ENCODE data around the gene NOC2L. TPM values are rescaled to one million over a fixed set of nuclear protein-coding genes. Genes with fewer than 3 reads are reported as not detected.
A peak's percentile ranks its signal among the peaks of the same experiment; 100 is the strongest.

NOC2L gene
- total RNA-seq, 1 donor from 2014 or later, result 70.5 TPM

DNA sequence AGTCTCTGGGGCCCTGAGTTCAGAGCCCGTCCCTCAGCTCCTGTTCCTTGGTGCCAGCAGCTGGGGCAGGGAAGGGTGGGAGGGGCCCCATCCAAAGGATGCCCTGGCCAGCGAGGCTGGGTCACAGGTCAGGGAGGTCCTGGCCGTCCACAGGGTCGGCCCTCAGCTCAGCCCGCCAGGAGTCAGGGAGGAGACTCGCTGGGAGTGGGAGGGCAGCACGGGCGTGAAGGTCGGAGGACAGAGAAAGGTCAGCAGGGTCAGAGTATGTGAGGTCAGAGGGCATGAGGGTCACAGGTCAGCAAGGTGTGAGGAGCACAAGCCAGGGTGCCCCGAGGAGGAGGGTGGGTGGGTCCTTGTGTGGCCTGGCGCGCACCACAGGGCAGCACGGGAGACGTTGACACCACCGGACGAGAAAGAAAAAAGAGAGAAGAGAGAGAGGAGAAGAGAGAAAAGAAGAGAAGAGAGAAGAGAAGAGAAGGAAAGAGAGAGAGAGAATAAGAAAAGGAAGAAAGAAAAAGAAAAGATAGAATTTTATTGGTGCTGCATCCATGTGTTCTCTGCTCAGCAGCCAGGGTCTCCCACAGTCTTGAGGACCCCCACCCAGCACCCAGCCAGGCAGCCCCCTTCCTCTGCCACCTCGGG, 15.8 kb upstream of the NOC2L start:
- no peak for DNase-seq

- DNase-seq, result no peak
These were observed 15.2 kb upstream of the NOC2L start for GRCh38 chr1:974293-974640.

- no peak for DNase-seq
These were observed 14.6 kb upstream of the NOC2L start for GRCh38 chr1:973459-974292.

GRCh38 chr1:972726-973458, 13.8 kb upstream of the NOC2L start:
- DNase-seq, result no peak

DNA sequence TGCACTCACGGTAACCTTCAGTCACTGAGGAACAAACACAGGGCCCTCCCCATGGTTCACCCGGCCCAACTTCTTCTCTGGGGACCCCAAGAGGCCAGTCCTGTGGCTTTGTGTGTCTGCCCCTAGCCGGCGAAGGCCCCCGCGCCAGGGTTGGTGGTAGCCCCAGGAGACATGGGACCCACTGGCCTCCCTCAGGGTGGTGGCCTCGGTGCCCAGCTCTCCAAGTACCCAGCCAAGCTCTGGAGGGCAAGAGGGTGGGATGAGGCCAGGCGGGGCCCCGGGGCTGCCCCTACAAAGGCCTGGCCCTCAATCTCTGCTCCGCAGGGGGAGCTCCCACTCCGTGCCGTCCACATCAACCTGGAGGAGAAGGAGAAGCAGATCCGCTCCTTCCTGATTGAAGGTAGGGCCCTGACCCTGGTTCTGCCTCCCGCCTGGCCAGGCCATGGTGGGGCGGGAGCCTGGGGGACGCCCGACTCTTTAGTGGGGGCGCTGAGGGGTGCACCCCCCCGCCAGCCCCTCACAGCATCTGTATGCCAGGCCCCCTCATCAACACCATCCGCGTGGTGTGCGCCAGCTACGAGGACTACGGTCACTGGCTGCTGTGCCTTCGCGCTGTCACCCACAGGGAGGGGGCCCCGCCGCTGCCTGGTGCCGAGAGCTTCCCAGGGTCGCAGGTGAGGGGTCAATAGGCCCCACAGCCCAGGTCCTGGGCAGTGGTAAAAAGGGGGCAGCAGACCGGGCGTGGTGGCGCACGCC, 12.9 kb upstream of the NOC2L start:
- no peak for DNase-seq

GRCh38 chr1:970973-971730, 12.1 kb upstream of the NOC2L start:
- DNase-seq, result no peak

DNA sequence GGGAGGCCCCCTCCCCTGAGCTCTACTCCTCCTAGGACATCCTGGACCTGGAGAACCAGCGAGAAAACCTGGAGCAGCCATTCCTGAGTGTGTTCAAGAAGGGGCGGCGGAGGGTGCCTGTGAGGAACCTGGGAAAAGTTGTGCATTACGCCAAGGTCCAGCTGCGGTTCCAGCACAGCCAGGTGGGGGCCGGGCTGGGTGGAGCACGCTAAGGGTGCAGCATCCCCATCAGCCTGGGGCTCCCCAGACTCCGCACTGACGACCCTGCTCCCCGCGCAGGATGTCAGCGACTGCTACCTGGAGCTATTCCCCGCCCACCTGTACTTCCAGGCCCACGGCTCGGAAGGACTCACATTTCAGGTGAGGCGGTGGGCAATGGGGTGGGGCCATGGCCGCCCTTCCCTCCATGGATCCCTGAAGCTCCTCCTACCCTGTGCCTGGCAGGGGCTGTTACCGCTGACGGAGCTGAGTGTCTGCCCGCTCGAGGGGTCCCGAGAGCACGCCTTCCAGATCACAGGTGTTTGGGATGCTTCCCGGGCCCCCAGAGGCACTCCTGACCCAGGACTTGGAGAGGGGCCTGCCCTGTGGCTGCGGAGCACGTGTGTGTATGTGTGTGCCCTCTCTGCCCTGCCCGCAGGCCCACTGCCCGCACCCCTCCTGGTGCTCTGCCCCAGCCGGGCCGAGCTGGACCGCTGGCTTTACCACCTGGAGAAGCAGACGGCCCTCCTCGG, 11.4 kb upstream of the NOC2L start:
- DNase-seq, result no peak

DNA sequence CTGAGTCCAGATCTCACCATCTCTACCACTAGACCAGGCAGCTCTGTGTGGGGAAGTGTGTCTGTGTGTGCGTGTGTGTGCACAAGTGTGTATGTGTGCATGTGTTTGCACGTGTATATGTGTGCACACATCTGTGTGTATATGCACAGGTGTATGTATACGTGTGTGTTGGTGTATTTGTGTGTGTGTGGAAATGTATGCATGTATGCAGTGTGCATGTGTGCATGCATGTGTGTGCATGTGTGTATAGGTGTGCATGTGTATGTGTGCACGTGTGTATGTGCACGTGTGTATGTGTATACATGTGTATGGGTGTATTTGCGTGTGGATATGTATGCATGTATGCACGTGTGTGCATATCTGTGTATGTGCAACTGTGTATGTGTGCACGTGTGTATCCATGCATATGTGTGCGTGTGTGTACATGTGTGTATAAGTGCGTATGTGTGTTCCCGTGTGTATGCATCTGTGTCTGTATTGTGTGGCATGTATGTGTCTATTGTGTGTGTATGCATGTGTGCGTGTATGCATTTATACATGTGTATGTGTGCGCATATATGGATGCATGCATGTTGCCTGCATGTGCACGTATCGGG, 10.3 kb upstream of the NOC2L start:
- DNase-seq, result no peak

DNA sequence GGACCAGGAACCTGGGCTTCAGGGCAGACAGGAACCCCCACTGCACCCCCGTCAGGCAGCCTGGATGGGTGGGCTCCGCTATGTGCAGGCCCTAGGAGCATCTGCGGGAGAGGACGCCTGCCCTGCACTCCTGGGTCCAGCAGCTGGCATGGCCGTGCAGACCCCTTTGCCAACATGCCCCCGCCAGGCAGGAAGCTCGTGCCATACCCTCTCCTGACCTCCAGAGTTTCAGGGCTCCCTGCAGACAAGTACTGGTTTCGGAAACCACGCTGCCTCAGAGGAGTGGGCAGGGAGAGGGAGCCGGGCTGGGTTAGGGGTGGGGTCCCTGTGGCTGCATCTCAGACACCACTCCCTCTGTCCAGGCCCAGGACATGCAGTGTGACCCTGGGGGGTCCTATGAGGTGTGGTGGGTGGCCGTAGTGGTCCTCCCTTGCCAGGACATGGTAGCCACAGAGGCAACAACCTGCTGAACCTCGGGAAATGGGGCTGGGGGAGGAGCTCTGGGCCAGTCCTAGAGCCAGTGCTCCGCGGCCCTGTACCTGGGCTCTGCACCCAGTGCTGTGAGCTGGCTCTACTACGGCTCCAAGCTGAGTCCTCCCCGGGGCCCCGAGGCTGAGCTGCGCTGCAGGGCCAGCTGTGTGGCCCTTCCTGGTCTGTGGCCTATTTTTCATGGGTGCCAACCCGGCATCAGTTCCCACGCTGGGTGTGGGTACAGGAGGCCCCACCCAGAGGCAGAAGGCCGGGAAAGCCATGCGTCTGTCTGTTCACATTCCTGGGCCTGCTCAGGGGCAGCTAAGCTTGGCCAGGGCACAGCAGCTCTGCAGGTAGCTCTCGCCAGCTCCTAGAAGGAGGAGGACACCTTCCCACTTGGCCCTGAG, 8.6 kb upstream of the NOC2L start:
- DNase-seq, result no peak

- peak; percentile 59 for DNase-seq
These were observed 7.7 kb upstream of the NOC2L start for GRCh38 chr1:966704-967300.

DNA sequence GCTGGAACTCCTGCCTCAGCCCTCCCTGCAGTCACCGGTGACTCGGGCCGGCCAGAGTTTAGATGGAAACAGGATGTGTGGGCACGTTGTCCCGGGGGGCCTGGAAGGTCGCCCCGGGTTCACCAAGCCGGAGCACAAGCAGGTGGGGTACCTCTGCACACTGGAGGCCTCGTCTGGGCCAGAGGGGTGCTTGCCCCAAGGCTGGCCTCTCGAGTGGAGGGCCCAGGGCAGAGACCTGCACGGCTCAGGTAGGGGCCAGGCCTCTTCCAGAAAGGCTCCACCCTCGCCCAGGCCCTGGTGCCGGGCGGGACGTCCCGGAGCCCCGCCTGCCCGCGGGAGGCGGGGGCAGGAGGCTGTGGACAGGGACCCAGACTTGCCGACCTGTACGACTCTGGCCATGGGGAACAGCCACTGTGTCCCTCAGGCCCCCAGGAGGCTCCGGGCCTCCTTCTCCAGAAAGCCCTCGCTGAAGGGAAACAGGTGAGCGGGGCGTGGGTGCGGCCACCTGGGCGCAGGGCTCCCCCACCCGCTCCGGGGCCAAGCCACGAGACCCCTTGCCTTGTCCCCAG, 7.2 kb upstream of the NOC2L start, which contains the start of gene PLEKHN1:
PLEKHN1 (plus strand) TSS at position 348 of the 569 bp plus-strand sequence; CDS start at position 398, 50 bp downstream.
- peak; percentile 57 for DNase-seq

DNA sequence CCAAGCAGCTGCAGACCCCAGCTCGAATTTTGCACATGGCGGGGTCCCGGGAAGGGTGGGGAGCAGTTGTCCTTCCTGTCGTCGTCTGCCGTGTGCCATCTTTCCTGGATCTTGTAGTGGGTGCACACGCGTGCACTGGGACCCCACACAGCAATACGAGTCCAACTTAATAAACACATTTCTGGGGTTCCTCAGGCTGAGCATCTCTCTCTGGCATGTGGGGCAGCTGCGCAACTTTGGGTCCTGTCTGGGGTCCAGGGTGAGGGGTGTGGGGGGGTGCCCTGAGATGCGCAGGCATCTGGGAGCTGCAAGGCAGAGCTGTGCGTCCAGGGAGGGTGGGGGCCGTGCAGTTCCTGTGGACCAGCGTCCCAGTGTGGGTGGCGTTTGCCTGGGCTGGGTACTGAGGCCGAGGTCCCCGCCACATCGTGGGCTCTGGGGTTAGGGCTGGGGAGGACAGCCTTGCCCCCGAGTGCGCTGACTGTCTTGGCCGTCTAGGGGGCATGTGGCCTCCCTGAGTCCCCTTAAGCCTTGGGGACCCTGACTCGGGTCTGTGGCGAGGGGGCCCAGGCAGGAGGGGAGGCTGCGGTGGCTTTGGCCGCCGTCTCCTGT, 6.6 kb upstream of the NOC2L start:
- no peak for DNase-seq

DNA sequence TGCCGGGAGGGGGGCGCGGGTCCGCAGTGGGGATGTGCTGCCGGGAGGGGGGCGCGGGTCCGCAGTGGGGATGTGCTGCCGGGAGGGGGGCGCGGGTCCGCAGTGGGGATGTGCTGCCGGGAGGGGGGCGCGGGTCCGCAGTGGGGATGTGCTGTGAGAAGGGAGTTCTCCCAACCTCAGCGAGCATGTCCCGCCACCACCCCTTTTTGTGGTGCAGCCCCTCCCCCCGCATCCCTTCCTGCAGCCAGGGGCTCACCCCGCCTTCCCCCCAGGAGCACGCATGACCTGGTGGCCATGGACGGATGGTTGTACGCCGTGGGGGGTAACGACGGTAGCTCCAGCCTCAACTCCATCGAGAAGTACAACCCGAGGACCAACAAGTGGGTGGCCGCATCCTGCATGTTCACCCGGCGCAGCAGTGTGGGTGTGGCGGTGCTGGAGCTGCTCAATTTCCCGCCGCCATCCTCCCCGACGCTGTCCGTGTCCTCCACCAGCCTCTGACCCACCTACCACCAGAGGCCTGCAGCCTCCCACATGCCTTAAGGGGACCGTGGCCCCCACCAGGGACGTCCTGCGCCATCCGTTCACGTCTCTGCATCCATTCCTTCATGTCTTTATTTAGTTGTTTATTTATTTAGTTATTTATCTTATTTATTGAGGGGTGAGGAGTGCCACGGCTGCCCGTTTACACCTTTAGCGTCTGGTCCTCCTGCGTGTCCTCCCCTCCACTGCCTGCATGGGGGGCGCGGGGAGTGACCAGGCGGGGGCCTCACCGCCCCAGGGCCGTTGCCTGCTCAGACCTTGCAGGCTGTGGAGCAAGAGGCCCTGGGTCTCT, 5.9 kb upstream of the NOC2L start:
- no peak for DNase-seq

DNA sequence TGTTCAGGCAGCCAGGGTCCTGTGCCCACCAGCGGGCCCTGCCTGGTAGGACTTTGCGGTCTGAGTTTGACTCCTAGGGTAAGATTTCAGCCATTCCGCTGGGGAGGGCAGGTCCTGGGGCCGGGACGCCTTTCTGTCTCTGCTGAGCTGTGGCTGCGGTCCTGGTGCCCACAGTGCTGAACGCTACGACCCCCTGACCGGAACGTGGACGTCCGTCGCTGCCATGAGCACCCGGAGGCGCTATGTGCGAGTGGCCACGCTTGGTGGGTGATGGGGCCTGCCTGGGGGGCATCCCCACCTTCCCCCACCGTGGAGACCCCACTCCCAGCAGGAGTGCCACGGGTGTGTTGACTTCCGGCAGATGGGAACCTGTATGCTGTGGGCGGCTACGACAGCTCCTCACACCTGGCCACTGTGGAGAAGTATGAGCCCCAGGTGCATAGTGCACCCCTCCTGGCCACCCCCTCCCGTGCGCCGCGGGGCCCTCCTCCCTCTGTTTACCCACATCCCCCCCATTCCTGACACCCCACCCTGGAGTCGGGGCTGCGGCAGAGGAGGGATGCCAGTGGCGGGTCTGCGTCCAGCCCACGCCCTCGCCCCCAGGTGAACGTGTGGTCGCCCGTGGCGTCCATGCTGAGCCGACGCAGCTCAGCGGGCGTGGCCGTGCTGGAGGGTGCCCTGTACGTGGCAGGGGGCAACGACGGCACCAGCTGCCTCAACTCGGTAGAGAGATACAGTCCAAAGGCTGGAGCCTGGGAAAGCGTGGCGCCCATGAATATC, 4.9 kb upstream of the NOC2L start:
- DNase-seq, result no peak

GRCh38 chr1:963301-963651, 4.2 kb upstream of the NOC2L start:
- no peak for DNase-seq

DNA sequence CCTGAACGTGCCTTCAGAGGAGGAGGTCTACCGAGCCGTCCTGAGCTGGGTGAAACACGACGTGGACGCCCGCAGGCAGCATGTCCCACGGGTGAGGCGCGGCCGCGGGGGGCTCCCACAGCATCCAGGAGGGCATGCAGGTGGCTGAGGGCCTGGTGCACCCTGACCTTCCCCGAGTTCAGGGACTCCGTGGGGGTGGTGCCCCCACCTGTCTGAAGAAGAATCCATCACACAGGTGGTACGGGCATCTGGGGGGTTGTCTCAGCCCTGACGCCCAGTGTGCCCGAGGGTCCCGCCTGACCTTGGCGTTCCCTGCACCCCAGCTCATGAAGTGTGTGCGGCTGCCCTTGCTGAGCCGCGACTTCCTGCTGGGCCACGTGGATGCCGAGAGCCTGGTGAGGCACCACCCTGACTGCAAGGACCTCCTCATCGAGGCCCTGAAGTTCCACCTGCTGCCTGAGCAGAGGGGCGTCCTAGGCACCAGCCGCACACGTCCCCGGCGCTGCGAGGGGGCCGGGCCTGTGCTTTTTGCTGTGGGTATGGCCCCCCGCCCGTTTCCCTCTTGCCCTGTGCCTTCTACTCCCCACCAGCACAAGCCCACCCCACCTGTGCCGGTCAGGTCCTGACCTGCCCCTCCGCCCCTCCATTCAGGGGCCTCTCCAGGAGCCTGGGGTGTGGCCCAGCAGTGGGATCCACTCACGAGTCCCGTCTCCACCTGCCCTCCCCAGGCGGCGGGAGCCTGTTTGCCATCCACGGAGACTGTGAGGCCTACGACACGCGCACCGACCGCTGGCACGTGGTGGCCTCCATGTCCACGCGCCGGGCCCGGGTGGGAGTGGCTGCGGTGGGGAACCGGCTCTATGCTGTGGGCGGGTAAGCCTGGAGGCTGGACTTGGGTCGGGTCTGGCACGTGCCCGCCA, 3.6 kb upstream of the NOC2L start:
- DNase-seq, result no peak
